GM19238 (cell line): ENCODE results near the gene ACP1.

ENCODE experiments used
- DNase-seq: peaks from one replicate; pipeline ENCODE4 v3.0.0; 2011; ENCODE audit warnings: low spot score; ENCODE audit not compliant: insufficient read length

Gene ACP1

GRCh38 chr2:280650-281110, 15.9 kb downstream of the ACP1 start:
- no peak for DNase-seq

DNA sequence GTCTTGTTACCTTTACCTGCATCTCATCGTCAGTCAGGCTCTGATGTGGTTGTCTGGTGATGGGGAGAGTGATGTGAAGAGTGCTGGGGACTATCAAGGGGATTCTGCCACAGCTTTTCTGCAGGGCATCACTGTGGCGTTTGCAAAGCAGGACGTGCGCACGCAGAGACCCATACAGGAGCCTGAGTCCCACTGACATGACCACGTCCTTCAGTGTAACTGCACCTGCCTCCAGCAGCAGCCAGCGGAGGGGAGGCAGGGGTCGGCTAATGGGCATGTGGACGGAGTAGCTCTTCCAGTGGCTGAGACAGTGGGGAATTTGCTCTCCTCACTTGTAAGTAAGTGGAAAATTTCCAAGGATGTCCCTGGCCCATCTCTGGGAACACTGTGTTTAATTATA, 16.6 kb downstream of the ACP1 start:
- no peak for DNase-seq

- no peak for DNase-seq
Measured at GRCh38 chr2:282371-283263, 17.9 kb downstream of the ACP1 start.

- DNase-seq, result no peak
Measured at GRCh38 chr2:283996-284794, 19.4 kb downstream of the ACP1 start.

- no peak for DNase-seq
Measured at GRCh38 chr2:284896-285492, 20.2 kb downstream of the ACP1 start.

DNA sequence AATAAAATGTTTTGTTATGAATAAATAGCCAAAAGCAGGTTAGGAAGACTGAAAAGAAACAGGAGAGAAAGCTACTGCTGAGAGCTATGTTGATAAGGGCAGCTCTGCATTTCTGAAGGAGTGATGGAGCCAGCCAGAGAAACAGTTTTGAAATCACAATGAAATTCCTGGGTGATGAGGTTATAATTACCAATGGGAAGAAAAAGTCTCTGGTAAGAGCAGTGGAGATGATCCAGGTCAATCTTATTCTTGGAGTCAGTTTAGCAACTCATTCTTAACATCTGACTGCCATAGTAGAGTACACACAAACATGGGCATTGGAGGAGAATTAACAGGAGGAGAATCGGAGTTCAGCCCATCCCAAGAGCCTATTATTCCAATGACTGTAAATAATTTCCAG, 20.8 kb downstream of the ACP1 start:
- DNase-seq, result no peak

DNA sequence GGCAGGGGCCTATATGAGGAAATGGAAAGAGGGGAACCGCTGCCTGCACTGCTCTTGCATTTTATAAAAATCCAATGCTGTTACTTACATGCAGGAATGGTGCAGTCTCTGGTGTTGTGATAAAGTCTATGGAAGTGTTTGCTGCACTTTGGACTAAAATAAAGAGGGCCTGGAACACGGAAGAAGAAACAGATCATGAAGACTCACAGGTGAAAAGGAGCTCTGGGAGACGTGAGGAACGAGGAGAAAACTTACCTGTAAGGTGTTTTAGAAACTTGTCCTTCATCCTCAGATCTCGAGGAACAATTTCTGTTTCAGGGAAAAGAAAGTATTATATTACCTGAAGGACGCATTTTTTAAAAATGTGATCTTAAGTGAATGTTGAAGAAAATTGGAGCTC, 21.3 kb downstream of the ACP1 start:
- DNase-seq, result no peak

DNA sequence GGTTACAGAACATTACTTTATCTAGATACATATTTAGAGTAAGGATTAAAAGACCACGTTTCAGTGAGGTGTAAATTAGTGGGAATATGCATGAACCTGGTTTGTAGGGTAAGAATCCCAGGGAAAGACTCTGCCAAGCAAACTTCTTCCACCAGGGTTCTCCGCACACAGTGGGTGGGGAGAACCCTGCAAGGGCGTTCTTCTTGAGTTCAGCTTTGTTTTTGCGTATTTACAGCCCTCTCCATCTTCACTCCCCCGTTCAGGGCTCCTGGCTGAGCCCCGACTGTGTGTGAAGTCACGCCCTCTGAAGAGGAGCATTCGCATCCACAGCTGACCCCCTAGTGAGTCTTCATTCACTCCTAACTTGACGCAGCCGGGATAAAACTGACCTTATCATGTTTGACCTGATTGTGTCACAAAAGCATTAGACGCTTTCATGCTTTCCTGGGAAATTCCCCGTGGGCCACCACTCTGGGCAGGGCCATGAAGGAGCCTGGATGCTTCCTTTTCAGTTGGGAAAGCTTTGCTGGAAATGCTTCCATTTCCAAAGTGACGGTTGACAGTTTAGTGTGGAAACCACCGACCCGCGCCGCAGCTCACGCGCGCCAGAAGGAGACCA, 22.1 kb downstream of the ACP1 start:
- no peak for DNase-seq

DNA sequence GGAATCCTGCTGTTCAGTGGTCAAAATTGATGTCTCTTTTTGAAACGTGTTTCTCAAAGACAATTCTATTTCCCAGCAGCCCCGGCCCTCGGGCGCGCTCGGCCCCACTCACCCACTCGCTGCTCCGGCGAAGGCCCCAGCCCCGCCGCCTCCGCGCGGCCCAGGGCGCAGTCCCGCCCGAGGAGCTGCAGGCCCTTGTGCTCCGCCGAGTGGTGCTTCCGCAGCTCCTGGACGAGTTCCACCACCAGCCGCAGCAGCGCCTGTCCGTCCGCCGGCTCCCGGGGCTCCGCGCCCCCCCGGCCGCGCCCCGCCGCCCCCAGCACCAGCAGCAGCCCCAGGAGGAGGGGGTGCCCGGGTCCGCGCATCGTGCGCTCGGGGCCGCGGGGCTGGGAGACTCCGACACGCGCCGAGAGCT, 22.7 kb downstream of the ACP1 start:
- no peak for DNase-seq

DNA sequence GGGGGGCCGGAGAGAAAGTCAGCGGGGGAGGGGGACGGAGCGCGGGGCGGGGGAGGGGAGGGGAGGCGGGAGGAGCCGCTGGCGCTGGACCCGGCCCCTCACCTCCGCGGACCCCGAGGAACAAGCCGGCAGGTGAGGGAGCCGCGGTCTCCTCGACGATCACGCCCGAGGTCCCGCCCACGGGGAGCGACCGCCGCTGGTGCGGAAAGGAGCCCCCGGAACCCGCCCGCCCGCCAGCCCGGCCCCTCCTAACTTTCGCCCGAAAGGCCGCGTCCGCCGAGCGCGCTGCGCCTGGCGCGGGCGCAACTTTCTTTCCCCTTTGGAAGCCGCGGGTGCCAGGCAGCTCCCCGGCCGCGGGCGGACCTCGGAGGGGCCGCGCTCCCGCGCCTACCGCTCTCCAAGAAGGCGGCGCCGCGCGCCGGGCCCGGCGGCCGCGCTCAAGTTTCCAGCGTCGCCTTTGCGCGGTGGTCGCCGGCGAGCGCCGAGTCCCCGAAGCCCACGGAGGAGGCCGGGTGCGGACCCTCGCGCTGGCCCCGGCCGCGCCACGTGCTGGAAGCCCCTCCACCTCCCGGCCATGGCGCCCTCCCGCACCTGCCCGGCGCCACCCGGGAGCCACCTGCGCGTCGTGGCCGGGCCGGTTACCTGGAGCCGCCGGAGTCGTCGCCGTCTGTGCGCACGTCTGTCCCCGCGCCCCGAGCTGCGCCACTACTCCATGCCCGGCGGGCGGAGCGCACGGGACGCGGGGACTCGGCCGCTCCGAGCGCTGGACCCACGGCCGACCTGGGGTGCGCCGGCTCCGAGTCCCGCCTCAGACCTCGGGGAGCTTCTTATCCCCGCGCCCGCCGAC, 23.4 kb downstream of the ACP1 start, which contains the start of gene ALKAL2:
Gene ALKAL2 (minus strand): TSS at position 181 of the 847 bp plus-strand sequence. CDS start 256 bp downstream, outside the sequence.
- DNase-seq, result no peak

- DNase-seq, result no peak
Measured at GRCh38 chr2:288758-289361, 24.1 kb downstream of the ACP1 start.

DNA sequence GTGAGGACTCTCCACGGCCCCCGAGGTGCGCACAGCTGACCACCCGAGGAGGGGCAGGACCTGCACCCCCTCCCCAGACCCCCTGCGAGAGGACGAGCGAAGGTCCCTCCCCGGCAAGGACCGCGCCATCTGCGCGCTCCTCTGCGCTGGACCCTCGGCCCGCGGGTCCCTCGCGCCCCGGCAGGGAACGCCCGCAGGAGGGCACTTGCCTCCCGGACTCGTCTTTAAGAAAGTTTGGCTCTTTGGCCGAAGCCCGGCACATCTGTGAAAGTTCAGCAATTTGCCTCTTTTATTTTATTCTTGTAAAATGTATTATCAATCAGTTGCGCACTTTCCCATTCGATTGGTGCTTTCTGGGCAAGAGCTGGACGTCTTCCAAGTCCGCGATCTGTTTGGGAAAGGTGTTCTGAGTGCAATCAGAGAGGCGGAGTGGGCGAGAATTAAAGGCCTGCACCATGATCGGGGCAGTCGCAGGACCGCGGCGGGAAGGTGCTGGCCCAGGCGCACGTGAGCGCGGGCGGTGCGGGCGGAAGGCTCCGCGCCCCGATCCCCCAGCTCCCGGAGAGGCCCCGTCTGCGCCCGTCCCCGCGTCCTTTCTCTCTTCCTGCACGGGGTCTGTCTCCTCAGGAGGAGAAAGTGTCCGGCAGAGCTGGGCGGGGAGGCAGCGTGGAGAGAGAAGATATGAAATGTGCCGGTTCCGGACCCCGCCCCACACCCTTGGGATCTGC, 24.8 kb downstream of the ACP1 start:
- no peak for DNase-seq

DNA sequence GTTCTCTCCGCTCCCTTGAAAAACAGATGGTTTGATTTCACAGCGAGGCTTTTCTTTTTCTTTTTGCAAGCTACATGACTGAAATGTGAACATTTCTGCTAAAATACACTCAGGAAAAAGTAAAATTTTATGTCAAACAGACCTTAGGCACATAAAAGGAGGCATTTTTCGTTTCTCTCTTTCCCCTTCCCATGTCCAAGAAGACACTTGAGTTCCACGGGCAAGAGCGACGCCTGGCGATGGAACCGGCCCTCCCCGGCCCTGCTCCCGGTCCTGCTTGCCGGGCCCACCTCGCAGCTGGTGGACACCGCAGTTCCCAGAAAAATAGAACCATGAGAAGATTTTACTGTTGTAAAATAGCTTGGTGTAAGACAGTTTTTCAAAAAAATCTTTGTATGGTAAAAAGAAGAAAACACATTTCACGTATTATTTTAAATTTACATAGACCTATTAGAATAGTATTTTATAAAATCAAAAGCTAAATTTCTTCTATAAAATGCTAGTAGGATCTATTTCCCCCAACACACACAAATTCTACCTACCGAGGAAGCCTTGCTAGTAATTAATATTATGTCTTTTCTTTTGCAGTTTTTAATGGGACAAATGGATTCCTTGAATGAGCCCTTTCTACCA, 25.5 kb downstream of the ACP1 start:
- no peak for DNase-seq

GRCh38 chr2:295090-295489, 30.3 kb downstream of the ACP1 start:
- no peak for DNase-seq

DNA sequence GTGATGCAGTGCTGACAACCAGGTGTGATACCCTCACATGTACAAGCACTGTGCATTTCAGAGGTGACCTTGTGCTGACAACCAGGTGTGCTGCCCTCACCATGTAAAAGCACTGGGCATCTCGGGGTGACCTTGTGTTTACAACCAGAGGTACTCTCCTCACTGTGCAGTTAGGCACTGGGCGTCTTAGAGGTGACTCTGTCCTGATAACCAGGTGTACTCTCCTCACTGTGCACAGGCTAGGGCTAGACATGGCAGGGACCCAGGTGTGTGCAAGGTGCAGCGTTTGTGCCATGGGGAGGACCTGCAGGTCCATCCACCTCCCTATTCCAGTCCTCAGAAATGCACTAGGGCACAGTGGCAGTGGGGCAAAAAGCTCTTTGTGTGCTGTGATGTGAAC, 31.6 kb downstream of the ACP1 start:
- no peak for DNase-seq

GRCh38 chr2:305366-305765, 40.6 kb downstream of the ACP1 start:
- no peak for DNase-seq

- no peak for DNase-seq
Measured at GRCh38 chr2:309148-309953, 44.6 kb downstream of the ACP1 start.

GRCh38 chr2:309954-310510, 45.3 kb downstream of the ACP1 start:
- DNase-seq, result no peak
